Measurements from ENCODE around the gene SLC29A4. TPM values are rescaled to one million over a fixed set of nuclear protein-coding genes. Genes with fewer than 3 reads are reported as not detected.
"Not testable (repeated sequence)": the region's sequence is repeated elsewhere in the genome, so short reads cannot be mapped to it uniquely, and the experiment has no call there.

SLC29A4 gene
- polyA plus RNA-seq, 1 of the 3 experiments (the other 2 are of a cell fraction), result 12.3 TPM

- H3K27ac ChIP-seq (ENCODE audit: low read depth in 2 of 2, low read length in 1 of 2), result no peak overlapping the region
- ChIA-PET POLR2A (interaction anchor here (0.6 kb wide), 1 partner anchor 88 kb away, joined by 3 read pairs; no protein-coding TSS in a partner anchor), CTCF (interaction anchor here (0.7 kb wide), 1 partner anchor 51 kb away, joined by 3 read pairs; no protein-coding TSS in a partner anchor)
- WGBS (ENCODE audit: low lambda C conversion rate), result 83% methylated on average over 6 of the region's 8 CpGs
- H3K36me3 ChIP-seq (replicated peaks in 1 of 2; ENCODE audit: control insufficient read depth in 1 of 2, insufficient read depth in 2 of 2, low read length in 1 of 2), result peaks cover 3 to 30% of the 10 kb centered on the region in 2 experiments
- H3K4me1 ChIP-seq (ENCODE audit: control insufficient read depth in 1 of 2, insufficient read depth in 2 of 2, low read depth in 1 of 2, low read length in 1 of 2), result no peaks in the 10 kb centered on the region
- H3K9me3 ChIP-seq, result no peaks in the 10 kb centered on the region
- H3K4me3 ChIP-seq (ENCODE audit: low read depth in 2 of 2, low read length in 1 of 2), result no peak overlapping the region
- no peaks in the 10 kb centered on the region for H3F3A ChIP-seq (replicated peaks; ENCODE audit: insufficient read depth)
- H3K4me2 ChIP-seq, result no peak overlapping the region
- H3K79me2 ChIP-seq (ENCODE audit: insufficient read depth), result no peaks in the 10 kb centered on the region
- DNase-seq, result no peak
- no peak for TF ChIP-seq USF2 (IDR thresholded peaks at IDR 0.05; ENCODE audit: borderline replicate concordance, low read depth, low read length)
- TF ChIP-seq FOXJ3 (CRISPR knock-in tag; IDR thresholded peaks at IDR 0.05), result no peak
- no peak for TF ChIP-seq USF1 (IDR thresholded peaks at IDR 0.05; ENCODE audit: borderline replicate concordance, low read depth)
- TF ChIP-seq TEAD4 (IDR thresholded peaks at IDR 0.05; ENCODE audit: borderline replicate concordance, insufficient read depth), result no peak
- TF ChIP-seq JUND (IDR thresholded peaks at IDR 0.05), result no peak
- no peak for TF ChIP-seq MAX (IDR thresholded peaks at IDR 0.05; ENCODE audit: low read depth)
- TF ChIP-seq TCF12 (IDR thresholded peaks at IDR 0.05), result no peak
- no peak for TF ChIP-seq SIN3A (IDR thresholded peaks at IDR 0.05; ENCODE audit: borderline replicate concordance, low read depth, low read length)
- TF ChIP-seq RFX5 (IDR thresholded peaks at IDR 0.05; ENCODE audit: low read length), result no peak
- no peak for TF ChIP-seq RXRA (IDR thresholded peaks at IDR 0.05; ENCODE audit: borderline replicate concordance, low read depth)
- TF ChIP-seq POLR2AphosphoS5 (IDR thresholded peaks at IDR 0.05; ENCODE audit: low read depth, low read length), result no peak
- no peak for TF ChIP-seq YY1 (IDR thresholded peaks at IDR 0.05; ENCODE audit: low read depth)
- no peak for TF ChIP-seq FOSL2 (IDR thresholded peaks at IDR 0.05; ENCODE audit: borderline replicate concordance, low read depth)
- no peak for TF ChIP-seq IRF3 (IDR thresholded peaks at IDR 0.05; ENCODE audit: low read depth, low read length)
- no peak for TF ChIP-seq SMC3 (IDR thresholded peaks at IDR 0.05; ENCODE audit: low read depth, low read length)
- no peak for TF ChIP-seq TAF1 (IDR thresholded peaks at IDR 0.05; ENCODE audit: borderline replicate concordance, low read depth, low read length)
- H3K9me2 ChIP-seq, result no peaks in the 10 kb centered on the region
- H3K27me3 ChIP-seq (ENCODE audit: insufficient read depth), result no peaks in the 10 kb centered on the region
- no peak overlapping the region for H3K9ac ChIP-seq
- H4K20me1 ChIP-seq (ENCODE audit: insufficient read depth), result 0 out of 2 replicates have a peak, but pooled peaks cover 3% of the 10 kb centered on the region
- H2AFZ ChIP-seq (ENCODE audit: low read depth), result no peak overlapping the region
Observed at GRCh38 chr7:5291301-5291700, 8.6 kb downstream of the SLC29A4 start.

- H2AFZ ChIP-seq (ENCODE audit: low read depth); H3K9ac ChIP-seq; H4K20me1 ChIP-seq (ENCODE audit: insufficient read depth); H3K9me3 ChIP-seq; H3K4me2 ChIP-seq; H3K79me2 ChIP-seq (ENCODE audit: insufficient read depth); H3K27ac ChIP-seq (ENCODE audit: low read depth in 2 of 2, low read length in 1 of 2); H3F3A ChIP-seq (replicated peaks; ENCODE audit: insufficient read depth); H3K27me3 ChIP-seq (ENCODE audit: insufficient read depth); DNase-seq; CTCF ChIA-PET; H3K4me3 ChIP-seq (ENCODE audit: low read depth in 2 of 2, low read length in 1 of 2); H3K4me1 ChIP-seq (ENCODE audit: control insufficient read depth in 1 of 2, insufficient read depth in 2 of 2, low read depth in 1 of 2, low read length in 1 of 2); H3K9me2 ChIP-seq: not testable (repeated sequence)
- peaks cover 3 to 30% of the 10 kb centered on the region in 2 experiments for H3K36me3 ChIP-seq (replicated peaks in 1 of 2; ENCODE audit: control insufficient read depth in 1 of 2, insufficient read depth in 2 of 2, low read length in 1 of 2)
- POLR2A ChIA-PET, result interaction anchor here (0.6 kb wide), 1 partner anchor 88 kb away, joined by 3 read pairs; no protein-coding TSS in a partner anchor
- 80% methylated on average over 15 of the region's 15 CpGs for WGBS (ENCODE audit: low lambda C conversion rate)
Observed at GRCh38 chr7:5291711-5292335, 9.1 kb downstream of the SLC29A4 start.
